MCF 10A (cell line): Measurements from ENCODE around the gene MBOAT2. TPM values are rescaled to one million over a fixed set of nuclear protein-coding genes. Genes with fewer than 3 reads are reported as not detected.

Source experiments
- BruUV-seq: library from RNA; stranded (reverse); fragments of 400-500 nt; replicated peaks from 2 replicates; lab custom pipeline; 2021; lab: Mats Ljungman, UMichigan
- CTCF ChIA-PET: fragments of 300-600 bp; sonication (Branson Sonifier 250); formaldehyde crosslinking; extraction: SDS; loops from one replicate; lab custom pipeline; 2021; ENCODE audit warnings: antibody characterized with exemption, inconsistent platforms; lab: Yijun Ruan, JAX
- POLR2A ChIA-PET: fragments of 300-600, 350-650 bp; sonication (Branson Sonifier 250); formaldehyde crosslinking; extraction: SDS; loops from one replicate; lab custom pipeline; 2020; ENCODE audit warnings: antibody characterized with exemption, inconsistent platforms; lab: Yijun Ruan, JAX
- DNase-seq: peaks from one replicate; pipeline ENCODE4 v3.0.0-alpha.2; 2018; ENCODE audit not compliant: unreplicated experiment
- H3K27ac Mint-ChIP-seq: one replicate; pipeline ENCODE4 v1.8.0; 2022; ENCODE audit warnings: mild to moderate bottlenecking, low read depth, mixed read lengths; ENCODE audit not compliant: unreplicated experiment
- H3K27me3 Mint-ChIP-seq: one replicate; pipeline ENCODE4 v1.8.0; 2022; ENCODE audit warnings: mixed read lengths; ENCODE audit not compliant: insufficient read depth, unreplicated experiment
- H3K36me3 Mint-ChIP-seq: one replicate; pipeline ENCODE4 v1.8.0; 2022; ENCODE audit warnings: mild to moderate bottlenecking, moderate library complexity, mixed read lengths; ENCODE audit not compliant: insufficient read depth, unreplicated experiment
- H3K4me1 Mint-ChIP-seq: one replicate; pipeline ENCODE4 v1.8.0; 2022; ENCODE audit warnings: mixed read lengths; ENCODE audit not compliant: insufficient read depth, unreplicated experiment
- H3K4me3 Mint-ChIP-seq: one replicate; pipeline ENCODE4 v1.8.0; 2022; ENCODE audit warnings: mild to moderate bottlenecking, moderate library complexity, mixed read lengths; ENCODE audit not compliant: unreplicated experiment
- H3K9me3 Mint-ChIP-seq: one replicate; pipeline ENCODE4 v1.8.0; 2022; ENCODE audit warnings: mixed read lengths; ENCODE audit not compliant: unreplicated experiment
- CTCF ChIP-seq: fragments of 200-600 bp; IDR thresholded peaks from one replicate; pipeline ENCODE4 v1.8.0; 2022; ENCODE audit warnings: antibody characterized with exemption, mild to moderate bottlenecking; ENCODE audit not compliant: unreplicated experiment
- intact Hi-C: fragments of 100-400 bp; cut with micrococcal nuclease; formaldehyde crosslinking; loops from 2 replicates; pipeline ENCODE4 v1.14.1; 2022
- total RNA-seq: library from RNA; stranded (reverse); gene quantifications from 2 replicates; pipeline ENCODE4 v1.2.3, GENCODE V29; 2022

The MBOAT2 gene
- total RNA-seq, 1 experiment from 2014 or later = 34.7 TPM

- no TSS peak for BruUV-seq
- no peak overlapping the region for H3K4me3 Mint-ChIP-seq
- intact Hi-C loops = no loop called here
- ChIA-PET CTCF (interaction anchor here (0.6 to 1.0 kb wide), 2 partner anchors 84 to 181 kb away, joined by 3 read pairs; no protein-coding TSS in a partner anchor), POLR2A (no interaction called here)
- H3K36me3 Mint-ChIP-seq = no peaks in the 10 kb centered on the region
- peaks cover 7% of the 10 kb centered on the region for H3K4me1 Mint-ChIP-seq
- H3K27me3 Mint-ChIP-seq = no peaks in the 10 kb centered on the region
- no peak for TF ChIP-seq CTCF
- no peak overlapping the region for H3K27ac Mint-ChIP-seq
- DNase-seq = peak; percentile 2
- H3K9me3 Mint-ChIP-seq = peaks cover 10% of the 10 kb centered on the region
These were observed 46.7 kb downstream of the MBOAT2 start for GRCh38 chr2:8956774-8957173.

- Mint-ChIP-seq H3K4me1 (peaks cover 4% of the 10 kb centered on the region), H3K27ac (peak overlapping the region; percentile 16), H3K27me3 (no peaks in the 10 kb centered on the region), H3K4me3 (no peak overlapping the region), H3K36me3 (no peaks in the 10 kb centered on the region), H3K9me3 (peaks cover 13% of the 10 kb centered on the region)
- DNase-seq = no peak
- POLR2A ChIA-PET = no interaction called here
- no peak for TF ChIP-seq CTCF
- intact Hi-C loops = no loop called here
- CTCF ChIA-PET = no interaction called here
- no TSS peak for BruUV-seq
These were observed 48.5 kb downstream of the MBOAT2 start for GRCh38 chr2:8954990-8955389.

GRCh38 chr2:8953525-8953924 lies 50.0 kb downstream of the MBOAT2 start:
- Mint-ChIP-seq H3K27me3 (no peaks in the 10 kb centered on the region), H3K9me3 (peaks cover 19% of the 10 kb centered on the region), H3K36me3 (no peaks in the 10 kb centered on the region), H3K27ac (no peak overlapping the region), H3K4me3 (no peak overlapping the region), H3K4me1 (peaks cover 4% of the 10 kb centered on the region)
- no TSS peak for BruUV-seq
- ChIA-PET POLR2A (no interaction called here), CTCF (no interaction called here)
- intact Hi-C loops = no loop called here
- no peak for TF ChIP-seq CTCF
- no peak for DNase-seq

- peaks cover 19% of the 10 kb centered on the region for H3K36me3 Mint-ChIP-seq
- CTCF ChIA-PET = no interaction called here
- H3K4me1 Mint-ChIP-seq = peaks cover 6% of the 10 kb centered on the region
- POLR2A ChIA-PET = no interaction called here
- no peaks in the 10 kb centered on the region for H3K27me3 Mint-ChIP-seq
- no peak overlapping the region for H3K27ac Mint-ChIP-seq
- TF ChIP-seq CTCF = no peak
- no peak overlapping the region for H3K4me3 Mint-ChIP-seq
- no peaks in the 10 kb centered on the region for H3K9me3 Mint-ChIP-seq
- no peak for DNase-seq
- intact Hi-C loops = no loop called here
- no TSS peak for BruUV-seq
These were observed 63.9 kb downstream of the MBOAT2 start for GRCh38 chr2:8939486-8940114.
